Right ventricle myocardium inferior (tissue), 1 donor: ENCODE measurements around the gene PPP4C. TPM values are rescaled to one million over a fixed set of nuclear protein-coding genes. Genes with fewer than 3 reads are reported as not detected.
A peak's percentile ranks its signal among the peaks of the same experiment; 100 is the strongest.

Experiments
- ATAC-seq: fragments of 200-7000 bp; cut with Tn5 transposase; one replicate; pipeline ENCODE4 v1.9.1; 2020; ENCODE audit warnings: mild to moderate bottlenecking, moderate library complexity
- DNase-seq: peaks from one replicate; pipeline ENCODE4 v3.0.0; 2021; ENCODE audit errors: missing footprints
- intact Hi-C: fragments of 100-400 bp; cut with DNase I; formaldehyde crosslinking; loops from one replicate; pipeline ENCODE4 v1.11.0; 2022
- total RNA-seq: library from RNA; stranded (reverse); fragmentation: NEBNext Ultra II Directional; extraction: Animal tissue kit (Norgen Biotek cat#: 25700); gene quantifications from one replicate; pipeline ENCODE4 v1.2.1, GENCODE V29; 2021
- donor health status: DM: no; HTN: yes; CAD: no; lungs with severe emphysema.

PPP4C gene
- total RNA-seq, 1 donor from 2014 or later: 37.8 TPM

DNA sequence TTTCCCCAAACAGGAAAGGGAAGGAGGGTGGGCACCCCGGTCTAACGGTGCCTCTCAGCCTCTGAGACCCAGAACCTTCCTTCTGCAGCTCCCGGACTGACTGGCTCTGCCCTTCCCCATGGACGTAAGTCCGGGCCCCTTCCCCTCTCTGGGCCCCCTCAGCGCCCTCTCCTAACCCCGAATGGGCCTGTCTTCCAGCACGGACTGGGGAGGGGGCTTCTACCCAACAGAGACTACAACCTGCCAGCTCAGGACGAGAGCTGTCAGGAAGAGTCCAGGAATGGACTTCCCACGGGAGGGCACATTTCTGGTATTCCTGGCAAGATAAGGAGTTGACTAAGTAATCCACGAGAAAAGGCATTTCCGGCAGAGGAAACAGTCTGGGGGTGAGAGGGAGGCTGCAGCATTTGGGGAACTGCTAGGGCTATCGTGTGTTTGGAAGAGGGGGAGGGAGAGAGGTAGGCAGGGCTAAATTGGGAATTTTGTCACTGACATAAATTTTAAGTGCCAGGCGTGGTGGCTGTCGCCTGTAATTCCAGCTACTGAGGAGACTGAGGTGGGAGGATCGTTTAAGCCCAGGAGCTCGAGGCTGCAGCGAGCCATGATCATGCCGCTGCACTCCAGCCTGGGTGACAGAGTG lies 22.3 kb upstream of the PPP4C start:
- DNase-seq (no peak), ATAC-seq (peak; percentile 23)
- intact Hi-C loops: no loop called here

DNA sequence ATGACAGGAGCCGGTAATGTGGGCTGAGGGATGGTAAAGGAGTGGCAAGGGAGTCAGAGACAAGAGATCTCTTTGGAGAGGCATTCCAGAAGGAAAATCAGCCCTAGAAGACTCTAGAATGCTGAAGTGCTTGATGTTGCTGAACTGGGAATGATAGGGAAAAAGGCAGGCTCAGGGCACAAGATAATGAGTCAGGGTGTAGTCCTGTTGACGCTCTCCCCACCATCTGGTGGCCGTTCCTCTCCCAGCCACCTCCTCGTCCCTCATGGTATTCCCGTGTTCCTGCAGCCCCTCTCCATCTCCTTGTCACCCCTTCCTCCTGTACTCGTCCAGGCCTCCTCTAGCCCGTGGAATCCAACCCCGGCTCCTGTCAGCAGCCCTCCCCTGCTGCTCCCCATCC lies 21.3 kb upstream of the PPP4C start:
- DNase-seq: no peak
- no peak for ATAC-seq
- intact Hi-C loops: no loop called here

DNA sequence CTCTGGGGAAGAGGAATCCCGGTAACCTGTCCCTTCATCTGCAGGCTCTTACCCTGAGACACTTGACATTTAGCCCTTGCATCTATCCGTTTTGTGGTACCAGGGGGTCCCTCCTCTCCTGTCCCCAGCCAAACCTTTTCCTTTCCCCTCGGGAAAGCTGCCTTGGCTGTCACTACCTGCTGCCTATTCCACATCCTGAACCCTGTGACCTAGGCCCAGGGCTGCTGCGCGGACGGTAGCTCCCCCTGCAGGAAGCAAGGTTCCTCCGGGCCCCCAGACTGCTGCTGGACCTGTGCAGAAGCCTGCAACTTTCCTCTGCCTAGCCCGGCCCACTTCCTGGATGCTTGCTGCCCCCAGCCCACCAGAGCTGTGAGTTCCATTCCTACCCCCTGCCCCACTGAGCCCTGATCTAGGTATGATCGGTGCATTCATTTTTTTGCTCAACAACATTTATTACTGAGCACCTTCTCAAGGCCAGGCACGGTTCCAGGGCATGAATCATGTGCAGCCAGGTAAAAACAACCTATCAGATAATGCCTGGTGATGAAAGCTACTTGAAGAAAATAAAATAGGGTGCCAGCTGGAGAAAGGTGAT lies 20.7 kb upstream of the PPP4C start:
- DNase-seq (no peak), ATAC-seq (no peak)
- intact Hi-C loops: no loop called here

DNA sequence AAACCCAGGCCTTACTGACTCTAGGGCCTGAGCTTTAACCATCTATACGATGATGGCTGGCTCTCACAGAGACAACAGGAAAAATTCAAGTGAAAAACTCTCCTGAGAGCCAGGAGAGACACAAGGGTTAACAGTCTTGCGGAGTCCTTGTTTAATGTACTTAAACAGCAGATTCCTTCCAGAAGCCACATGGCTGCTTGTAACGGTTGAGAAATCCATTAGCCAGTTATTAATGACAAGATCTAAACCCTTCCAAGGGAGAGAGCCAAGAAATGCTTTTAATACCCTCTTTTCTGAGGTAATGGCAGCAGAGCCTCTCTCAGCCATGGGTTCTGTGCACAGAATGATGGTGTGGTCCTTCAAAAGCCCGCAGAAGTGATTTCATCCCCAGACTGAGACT lies 15.4 kb upstream of the PPP4C start:
- DNase-seq: no peak
- no peak for ATAC-seq
- intact Hi-C loops: no loop called here

DNA sequence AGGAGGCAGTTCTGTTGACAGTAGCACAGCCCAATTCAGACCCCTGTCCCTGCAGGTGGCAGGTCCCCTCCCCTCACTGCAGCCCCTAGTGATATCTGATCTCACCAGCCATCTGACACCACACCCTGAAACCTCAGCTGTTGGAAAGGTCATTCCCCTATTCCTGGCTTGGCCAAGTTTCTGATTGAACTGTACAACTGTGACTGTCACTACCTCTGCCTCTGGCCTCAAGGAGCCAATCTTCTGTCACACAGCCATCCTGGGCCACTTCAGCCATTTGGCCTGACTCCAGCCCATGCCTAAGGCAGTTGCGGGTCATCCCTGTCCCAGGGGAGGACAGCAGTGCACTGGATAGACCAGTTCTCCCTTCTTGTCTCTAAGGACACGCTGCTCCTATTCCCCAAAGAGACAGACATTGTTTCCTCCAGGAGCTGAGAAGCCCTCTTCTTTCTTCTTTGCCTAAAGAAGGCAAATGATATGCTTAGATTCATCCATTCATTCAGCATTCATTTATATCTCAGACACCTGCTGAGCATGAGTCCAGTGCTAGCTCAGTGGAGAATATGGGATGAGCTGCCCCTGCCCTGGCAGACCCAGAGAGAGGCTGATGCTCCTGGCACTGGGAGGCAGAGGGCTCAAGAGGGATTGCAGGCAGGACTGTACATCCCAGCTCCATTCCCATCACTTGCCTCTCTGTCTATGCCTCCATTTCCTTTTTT lies 14.8 kb upstream of the PPP4C start:
- intact Hi-C loops: no loop called here

DNA sequence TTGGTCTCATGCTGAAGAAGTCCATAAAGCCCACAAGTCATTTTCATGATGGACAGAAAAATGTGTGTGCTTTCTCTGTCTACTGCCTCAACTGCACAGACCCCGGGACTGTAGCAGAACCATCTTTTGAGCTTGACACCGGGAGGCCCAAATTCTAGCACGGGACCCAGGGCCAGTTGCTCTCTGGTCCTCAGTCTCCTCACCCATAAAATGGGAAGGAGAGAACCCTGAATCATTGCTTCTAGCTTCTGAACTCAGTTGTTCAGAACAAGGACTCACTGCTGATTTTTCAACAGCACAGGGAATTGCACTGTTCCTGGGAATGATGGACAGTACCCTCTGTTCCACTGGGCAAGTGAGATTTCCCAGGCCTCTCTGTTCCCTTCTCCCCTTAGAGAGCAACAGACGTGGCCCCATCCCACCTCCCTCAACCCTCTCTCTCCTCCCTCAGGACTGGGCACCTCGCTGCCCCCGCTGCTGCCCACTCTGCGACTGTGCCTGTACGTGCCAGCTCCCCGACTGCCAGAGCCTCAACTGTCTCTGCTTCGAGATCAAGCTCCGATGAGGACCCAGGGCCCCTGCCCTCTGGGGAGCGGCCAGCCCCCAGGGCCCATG lies 12.4 kb upstream of the PPP4C start:
- no peak for ATAC-seq
- no peak for DNase-seq
- intact Hi-C loops: no loop called here

More for the DNA sequence above, 14.8 kb upstream of the PPP4C start:
- no peak for ATAC-seq
- DNase-seq: no peak

DNA sequence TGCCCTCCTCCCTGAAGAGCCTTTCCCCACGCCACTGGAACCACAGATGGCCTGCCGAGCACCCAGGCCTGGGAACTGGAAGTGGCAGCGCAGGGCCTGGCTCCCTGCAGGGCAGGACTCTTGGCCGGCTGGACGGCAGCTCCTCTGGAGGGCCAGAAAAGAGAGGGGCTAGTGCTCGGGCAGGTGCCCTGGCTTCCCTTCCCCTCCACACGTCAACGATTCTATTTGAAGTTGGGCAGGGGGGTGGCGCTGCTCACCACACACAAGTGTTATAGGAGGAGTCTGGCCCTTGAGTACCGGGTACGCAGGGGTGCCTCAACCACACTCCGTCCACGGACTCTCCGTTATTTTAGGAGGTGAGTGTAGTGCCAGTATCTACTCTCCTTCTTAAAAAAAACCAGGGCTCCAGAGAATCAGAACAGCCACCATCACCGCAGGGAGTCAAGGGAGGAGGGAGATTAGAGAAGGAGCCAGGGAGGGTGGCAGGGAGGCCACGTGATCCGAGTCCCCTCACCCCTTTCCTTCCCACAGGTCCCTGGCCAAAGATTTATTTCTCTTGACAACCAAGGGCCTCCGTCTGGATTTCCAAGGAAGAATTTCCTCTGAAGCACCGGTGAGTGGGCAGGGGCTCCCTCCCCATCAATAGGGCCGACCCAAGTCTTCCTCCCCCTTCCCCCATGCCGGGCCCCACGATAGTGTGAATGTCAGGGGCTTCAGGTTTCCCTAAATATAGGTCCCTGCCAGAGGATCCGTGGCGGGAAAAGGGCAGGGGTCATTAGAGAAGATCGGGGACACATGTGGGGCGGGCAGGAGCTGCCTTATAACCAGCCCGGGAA lies 11.7 kb upstream of the PPP4C start:
- DNase-seq (peak; percentile 87), ATAC-seq (peak; percentile 62)
- intact Hi-C loops: loop anchor here (2.0 kb wide), 1 partner anchor 59 kb away; the partner anchor contains the start of gene MAPK3

DNA sequence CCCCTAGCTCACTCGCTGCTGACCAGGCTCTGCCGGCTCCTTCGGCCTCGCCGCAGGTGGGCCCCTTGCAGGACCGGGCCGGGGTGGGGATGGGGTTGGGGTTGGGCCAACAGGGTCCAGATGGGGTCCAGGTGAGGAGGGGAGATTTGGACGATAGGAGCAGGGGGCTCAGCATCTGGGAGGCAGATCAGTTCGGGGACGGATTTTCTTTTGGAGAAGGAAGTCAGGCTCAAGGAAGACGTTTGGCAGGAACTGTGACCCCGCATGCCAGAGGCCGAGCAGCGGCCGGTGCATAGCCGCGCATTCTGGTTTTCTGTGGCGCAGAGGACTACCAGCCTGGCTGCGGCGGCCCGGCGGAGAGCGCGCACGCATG lies 11.1 kb upstream of the PPP4C start:
- no peak for DNase-seq
- ATAC-seq: peak; percentile 2
- intact Hi-C loops: loop anchor here (2.0 to 5.0 kb wide), 2 partner anchors 58 to 257 kb away; partner anchors contain the start of genes MAPK3 and MAZ

DNA sequence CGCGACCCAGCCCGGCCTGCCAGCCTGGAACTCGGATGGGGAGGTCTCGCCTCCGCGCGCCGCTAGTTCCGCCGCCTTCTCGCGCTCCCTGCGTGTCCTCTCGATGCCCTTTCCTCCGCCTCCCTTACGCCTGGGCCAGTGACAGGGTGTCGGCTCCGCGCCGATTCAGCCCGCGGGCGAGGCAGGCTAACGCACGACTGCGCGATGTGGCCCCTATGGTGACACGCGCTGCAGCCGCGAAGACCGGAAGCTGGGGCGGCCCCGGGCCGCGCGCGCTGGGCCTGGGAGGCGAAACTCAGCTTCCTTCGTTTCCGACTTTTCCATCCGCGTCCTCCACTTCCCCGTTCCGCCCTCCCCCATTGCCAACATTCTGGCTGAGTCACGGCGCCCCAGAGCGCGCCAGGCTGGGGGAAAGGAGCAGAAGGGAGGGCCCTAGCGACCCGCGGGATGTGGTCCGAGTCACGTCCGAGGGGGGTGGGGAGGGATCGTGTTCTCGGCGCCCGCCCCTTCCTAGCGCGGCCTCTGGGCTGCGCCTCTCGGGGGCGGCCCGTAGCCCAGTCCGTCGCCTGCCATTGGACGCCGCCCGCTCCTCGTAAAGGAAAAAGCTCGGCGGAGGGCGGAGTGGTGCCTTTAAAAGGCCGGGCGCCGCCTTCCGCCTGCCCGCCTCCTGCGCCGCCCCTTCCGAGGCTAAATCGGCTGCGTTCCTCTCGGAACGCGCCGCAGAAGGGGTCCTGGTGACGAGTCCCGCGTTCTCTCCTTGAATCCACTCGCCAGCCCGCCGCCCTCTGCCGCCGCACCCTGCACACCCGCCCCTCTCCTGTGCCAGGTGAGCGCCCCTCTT lies 10.5 kb upstream of the PPP4C start, which contains the start of gene ALDOA:
TSS of gene ALDOA (plus strand) at position 659 of the 841 bp plus-strand sequence. CDS start 1,138 bp downstream, outside the sequence.
- intact Hi-C loops: loop anchor here (2.0 to 5.0 kb wide), 2 partner anchors 57 to 258 kb away; partner anchors contain the start of genes MAPK3 and MAZ
- peak; percentile 99 for DNase-seq
- peak; percentile 91 for ATAC-seq

DNA sequence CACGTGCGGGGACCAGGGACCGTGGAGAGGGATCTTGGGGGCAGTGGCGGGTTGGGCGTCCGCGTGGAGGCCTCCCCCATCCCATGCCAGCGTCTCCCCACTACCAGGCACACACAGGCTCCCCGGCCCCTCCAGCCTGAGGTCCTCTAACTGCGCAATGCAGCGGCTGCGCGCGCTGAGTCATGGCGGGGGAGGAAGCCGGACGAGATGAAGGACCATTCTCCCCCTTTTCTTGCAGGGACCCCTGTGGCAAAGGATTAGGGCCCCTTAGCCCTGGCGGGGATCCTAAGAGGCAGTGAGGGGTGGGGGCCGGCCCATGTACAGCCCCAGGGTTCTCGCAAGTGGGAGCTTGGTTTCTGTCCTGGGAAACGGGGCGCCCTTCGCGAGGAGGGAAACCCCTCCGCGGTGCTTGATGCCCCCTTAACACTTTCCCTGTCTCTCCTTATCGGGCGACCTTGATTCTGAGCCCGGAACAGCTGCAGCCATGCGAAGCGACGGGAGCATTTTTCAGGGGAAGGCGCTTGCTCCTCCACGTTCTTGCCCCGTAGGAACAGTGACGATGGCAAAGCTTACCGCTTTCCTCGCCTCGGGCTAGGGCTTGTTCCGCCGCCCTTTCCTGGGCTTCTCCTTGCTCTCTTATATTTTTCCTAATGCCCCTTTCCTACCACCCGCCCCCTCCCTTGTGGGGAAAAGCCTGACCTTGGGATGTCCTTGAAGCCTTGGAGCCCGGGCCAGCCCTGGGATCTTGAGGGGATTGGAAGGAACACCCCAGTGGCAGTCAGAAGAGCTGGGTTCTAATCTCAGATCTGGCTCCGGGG lies 9.6 kb upstream of the PPP4C start:
- intact Hi-C loops: loop anchor here (2.0 to 5.0 kb wide), 2 partner anchors 57 to 259 kb away; partner anchors contain the start of genes MAPK3 and MAZ
- DNase-seq (peak; percentile 86), ATAC-seq (peak; percentile 0)

DNA sequence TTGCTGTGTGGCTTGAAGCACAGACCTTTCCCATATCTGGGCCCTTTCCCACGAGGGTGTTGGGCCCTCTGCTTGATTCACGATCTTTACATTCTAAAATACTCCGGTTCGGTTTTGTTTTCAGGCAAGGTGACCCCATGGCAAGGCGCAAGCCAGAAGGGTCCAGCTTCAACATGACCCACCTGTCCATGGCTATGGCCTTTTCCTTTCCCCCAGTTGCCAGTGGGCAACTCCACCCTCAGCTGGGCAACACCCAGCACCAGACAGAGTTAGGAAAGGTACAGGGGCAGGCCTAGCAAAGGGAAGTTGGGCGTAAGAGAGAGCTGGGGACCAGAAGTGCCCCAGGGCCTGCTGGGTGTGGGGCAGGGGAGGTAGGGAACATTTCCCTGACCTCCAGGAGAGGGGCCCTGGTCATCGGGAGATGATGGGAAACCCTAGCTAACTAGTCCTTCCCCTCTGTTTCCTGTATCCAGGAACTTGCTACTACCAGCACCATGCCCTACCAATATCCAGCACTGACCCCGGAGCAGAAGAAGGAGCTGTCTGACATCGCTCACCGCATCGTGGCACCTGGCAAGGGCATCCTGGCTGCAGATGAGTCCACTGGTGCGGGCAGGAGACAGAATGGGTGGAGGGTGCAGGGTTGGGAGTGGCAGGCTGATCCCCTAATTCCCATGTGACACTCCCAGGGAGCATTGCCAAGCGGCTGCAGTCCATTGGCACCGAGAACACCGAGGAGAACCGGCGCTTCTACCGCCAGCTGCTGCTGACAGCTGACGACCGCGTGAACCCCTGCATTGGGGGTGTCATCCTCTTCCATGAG lies 8.8 kb upstream of the PPP4C start:
- no peak for ATAC-seq
- intact Hi-C loops: loop anchor here (5.0 kb wide), 1 partner anchor 260 kb away; the partner anchor contains the start of gene MAZ

DNA sequence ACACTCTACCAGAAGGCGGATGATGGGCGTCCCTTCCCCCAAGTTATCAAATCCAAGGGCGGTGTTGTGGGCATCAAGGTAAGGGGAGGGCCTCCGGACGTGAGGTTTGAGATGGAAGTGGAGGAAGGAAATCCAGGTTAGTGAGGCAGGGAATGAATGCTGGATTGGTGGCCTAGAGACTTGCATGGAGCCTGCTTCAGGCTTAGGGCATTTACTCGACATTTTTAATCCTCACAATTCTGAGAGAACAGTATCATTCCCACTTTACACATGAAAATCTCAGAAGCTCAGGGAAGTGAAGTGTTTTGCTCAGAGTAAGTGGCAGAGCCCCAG lies 8.2 kb upstream of the PPP4C start:
- ATAC-seq (no peak), DNase-seq (no peak)
- intact Hi-C loops: loop anchor here (5.0 kb wide), 1 partner anchor 260 kb away; the partner anchor contains the start of gene MAZ

More for the DNA sequence above, 8.8 kb upstream of the PPP4C start:
- DNase-seq: no peak

DNA sequence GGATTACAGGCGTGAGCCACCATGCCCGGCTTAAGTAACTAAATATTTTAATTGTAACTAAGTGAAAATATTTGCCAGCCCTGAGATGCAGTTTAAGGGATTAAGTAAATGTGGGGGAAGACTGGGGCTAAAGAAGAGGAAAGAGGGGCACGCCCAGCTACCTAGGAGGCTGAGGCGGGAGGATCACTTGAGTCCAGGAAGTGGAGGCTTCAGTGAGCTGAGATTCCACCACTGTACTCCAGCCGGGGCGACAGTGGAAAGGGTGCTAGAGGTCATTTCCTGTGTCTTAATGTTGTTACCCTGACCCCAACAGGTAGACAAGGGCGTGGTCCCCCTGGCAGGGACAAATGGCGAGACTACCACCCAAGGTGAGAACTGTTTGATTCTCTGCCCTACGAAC lies 7.5 kb upstream of the PPP4C start:
- intact Hi-C loops: loop anchor here (5.0 kb wide), 1 partner anchor 261 kb away; the partner anchor contains the start of gene MAZ
- DNase-seq (no peak), ATAC-seq (no peak)

DNA sequence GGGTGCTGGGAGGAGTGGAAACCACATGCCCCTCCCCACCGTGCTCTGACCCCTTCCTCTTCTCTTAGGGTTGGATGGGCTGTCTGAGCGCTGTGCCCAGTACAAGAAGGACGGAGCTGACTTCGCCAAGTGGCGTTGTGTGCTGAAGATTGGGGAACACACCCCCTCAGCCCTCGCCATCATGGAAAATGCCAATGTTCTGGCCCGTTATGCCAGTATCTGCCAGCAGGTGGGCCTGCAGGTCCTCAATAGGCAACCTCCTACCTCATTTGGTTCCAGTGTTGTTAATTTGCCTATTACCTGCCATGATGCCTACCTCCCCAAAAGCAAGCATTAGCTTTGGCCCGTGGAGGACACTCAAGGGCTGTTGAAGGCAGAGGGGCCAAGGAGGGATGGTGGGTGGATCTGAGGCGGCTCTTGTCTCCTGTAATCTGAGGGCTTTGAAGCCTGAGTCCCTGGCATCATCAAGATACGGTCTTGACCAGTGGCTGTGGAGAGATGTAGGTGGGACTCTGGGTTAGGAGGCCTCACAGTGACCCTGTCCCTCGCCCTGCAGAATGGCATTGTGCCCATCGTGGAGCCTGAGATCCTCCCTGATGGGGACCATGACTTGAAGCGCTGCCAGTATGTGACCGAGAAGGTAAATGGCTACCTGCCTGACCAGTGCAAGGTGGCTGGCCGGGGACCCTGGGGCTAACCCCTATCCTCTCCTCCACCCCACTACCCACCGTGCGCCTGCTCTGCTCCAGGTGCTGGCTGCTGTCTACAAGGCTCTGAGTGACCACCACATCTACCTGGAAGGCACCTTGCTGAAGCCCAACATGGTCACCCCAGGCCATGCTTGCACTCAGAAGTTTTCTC lies 6.8 kb upstream of the PPP4C start:
- ATAC-seq (no peak), DNase-seq (no peak)
- intact Hi-C loops: loop anchor here (5.0 kb wide), 1 partner anchor 262 kb away; the partner anchor contains the start of gene MAZ
